CMK (cell line): ENCODE measurements around the gene CCDC91.
"Not testable (repeated sequence)": the region's sequence is repeated elsewhere in the genome, so short reads cannot be mapped to it uniquely, and the experiment has no call there.

Source experiments
- DNase-seq: peaks from one replicate; pipeline ENCODE4 v3.0.0-alpha.2; 2010; ENCODE audit warnings: low read depth

CCDC91 gene

GRCh38 chr12:28460420-28461130, 270.3 kb downstream of the CCDC91 start:
- DNase-seq = no peak

- DNase-seq = no peak
Observed at GRCh38 chr12:28463396-28463795, 273.1 kb downstream of the CCDC91 start.

GRCh38 chr12:28471762-28472161, 281.5 kb downstream of the CCDC91 start:
- DNase-seq = not testable (repeated sequence)

- not testable (repeated sequence) for DNase-seq
Observed at GRCh38 chr12:28476206-28476605, 285.9 kb downstream of the CCDC91 start.

- DNase-seq = not testable (repeated sequence)
Observed at GRCh38 chr12:28479097-28479496, 288.8 kb downstream of the CCDC91 start.

GRCh38 chr12:28479683-28480082, 289.4 kb downstream of the CCDC91 start:
- no peak for DNase-seq

- DNase-seq = no peak
Observed at GRCh38 chr12:28484156-28484555, 293.9 kb downstream of the CCDC91 start.

- no peak for DNase-seq
Observed at GRCh38 chr12:28486521-28486920, 296.3 kb downstream of the CCDC91 start.

GRCh38 chr12:28489246-28489645, 299.0 kb downstream of the CCDC91 start:
- no peak for DNase-seq

- no peak for DNase-seq
Observed at GRCh38 chr12:28497889-28498411, 307.7 kb downstream of the CCDC91 start.

- no peak for DNase-seq
Observed at GRCh38 chr12:28498850-28499249, 308.6 kb downstream of the CCDC91 start.

- no peak for DNase-seq
Observed at GRCh38 chr12:28500373-28501024, 310.2 kb downstream of the CCDC91 start.

GRCh38 chr12:28506271-28506670, 316.0 kb downstream of the CCDC91 start:
- no peak for DNase-seq

- no peak for DNase-seq
Observed at GRCh38 chr12:28507033-28507432, 316.8 kb downstream of the CCDC91 start.

- DNase-seq = no peak
Observed at GRCh38 chr12:28507867-28508266, 317.6 kb downstream of the CCDC91 start.

GRCh38 chr12:28512406-28512805, 322.1 kb downstream of the CCDC91 start:
- DNase-seq = no peak

- no peak for DNase-seq
Observed at GRCh38 chr12:28512876-28513275, 322.6 kb downstream of the CCDC91 start.

GRCh38 chr12:28513983-28514382, 323.7 kb downstream of the CCDC91 start:
- DNase-seq = no peak

GRCh38 chr12:28517101-28517500, 326.8 kb downstream of the CCDC91 start:
- DNase-seq = no peak

- no peak for DNase-seq
Observed at GRCh38 chr12:28527631-28528249, 337.5 kb downstream of the CCDC91 start.

- DNase-seq = no peak
Observed at GRCh38 chr12:28535216-28535615, 345.0 kb downstream of the CCDC91 start.

GRCh38 chr12:28536088-28536487, 345.8 kb downstream of the CCDC91 start:
- DNase-seq = no peak

GRCh38 chr12:28537474-28537873, 347.2 kb downstream of the CCDC91 start:
- no peak for DNase-seq
